Stomach (tissue), 4 donors: ENCODE data around the gene CCNK.

Experiments used
- EP300 ChIP-seq: sonication (generic); formaldehyde crosslinking; IDR thresholded peaks from one replicate; pipeline ENCODE4 v1.6.1; 2017; ENCODE audit warnings: antibody characterized with exemption
- POLR2A ChIP-seq, 4 donors: fragments of 450-650 bp; IDR thresholded peaks; one replicate each; pipeline ENCODE4 v1.6.1; 2016; ENCODE audit warnings: antibody characterized with exemption in 4 of 4, control low read depth in 2 of 4, mild to moderate bottlenecking in 1 of 4, moderate library complexity in 1 of 4
- TF ChIP-seq, protein P1 (sequence below), 7 experiments: fragments of 450-650 bp in 4 of 7; fragments of 200-600 bp in 3 of 7; sonication (generic) in 3 of 7; IDR thresholded peaks; one replicate each; pipeline ENCODE4 v1.5.1; 2016 to 2019; ENCODE audit warnings: antibody characterized with exemption in 7 of 7, control low read depth in 2 of 7, mild to moderate bottlenecking in 1 of 7

DNA sequence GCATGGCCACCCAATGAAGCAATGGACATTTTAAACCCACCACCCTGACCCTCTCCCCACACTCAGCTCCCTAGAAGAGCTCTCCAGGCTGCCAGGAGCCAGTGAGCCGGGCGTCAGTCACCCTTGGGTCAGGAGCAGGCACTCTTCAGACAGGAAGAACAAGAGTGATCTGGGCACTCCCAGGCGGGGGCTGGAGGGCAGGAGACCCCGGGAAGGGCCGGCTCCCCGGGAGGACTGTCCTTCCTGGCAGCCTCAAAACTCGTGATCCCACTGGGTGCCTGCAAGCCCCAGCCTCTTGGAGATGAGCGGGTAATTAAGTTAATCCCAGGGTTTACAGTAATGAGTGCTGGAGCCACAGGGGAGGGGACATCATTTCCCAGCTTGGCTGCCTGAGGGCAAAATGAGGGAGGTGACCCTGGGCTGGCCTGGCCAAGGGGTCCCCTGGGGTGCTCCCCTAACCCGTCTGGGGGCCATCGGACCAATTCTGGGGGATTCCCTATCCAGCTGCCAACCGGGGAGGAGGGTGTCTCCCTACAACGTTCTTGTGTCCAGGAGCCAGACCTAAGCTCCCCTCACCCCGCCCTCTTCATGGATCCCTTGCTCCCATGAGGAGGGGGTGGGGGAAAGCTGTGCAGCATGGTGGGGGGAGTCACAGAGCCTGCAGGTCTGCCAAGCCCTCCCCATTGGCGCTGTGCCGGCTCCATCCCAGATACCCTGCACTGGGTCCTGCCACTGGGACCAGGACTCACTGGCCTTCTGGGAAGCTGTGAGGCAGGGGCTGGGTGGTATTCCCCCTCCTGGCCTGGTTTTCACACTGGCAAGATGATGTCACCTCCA, 59.2 kb downstream of the CCNK start:
- TF ChIP-seq EP300 (no peak), POLR2A (IDR thresholded peaks at IDR 0.05) (no peak)
- TF ChIP-seq, protein P1, sequence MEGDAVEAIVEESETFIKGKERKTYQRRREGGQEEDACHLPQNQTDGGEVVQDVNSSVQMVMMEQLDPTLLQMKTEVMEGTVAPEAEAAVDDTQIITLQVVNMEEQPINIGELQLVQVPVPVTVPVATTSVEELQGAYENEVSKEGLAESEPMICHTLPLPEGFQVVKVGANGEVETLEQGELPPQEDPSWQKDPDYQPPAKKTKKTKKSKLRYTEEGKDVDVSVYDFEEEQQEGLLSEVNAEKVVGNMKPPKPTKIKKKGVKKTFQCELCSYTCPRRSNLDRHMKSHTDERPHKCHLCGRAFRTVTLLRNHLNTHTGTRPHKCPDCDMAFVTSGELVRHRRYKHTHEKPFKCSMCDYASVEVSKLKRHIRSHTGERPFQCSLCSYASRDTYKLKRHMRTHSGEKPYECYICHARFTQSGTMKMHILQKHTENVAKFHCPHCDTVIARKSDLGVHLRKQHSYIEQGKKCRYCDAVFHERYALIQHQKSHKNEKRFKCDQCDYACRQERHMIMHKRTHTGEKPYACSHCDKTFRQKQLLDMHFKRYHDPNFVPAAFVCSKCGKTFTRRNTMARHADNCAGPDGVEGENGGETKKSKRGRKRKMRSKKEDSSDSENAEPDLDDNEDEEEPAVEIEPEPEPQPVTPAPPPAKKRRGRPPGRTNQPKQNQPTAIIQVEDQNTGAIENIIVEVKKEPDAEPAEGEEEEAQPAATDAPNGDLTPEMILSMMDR (IDR thresholded peaks at IDR 0.05): no peak
